PC-3 (cell line): ENCODE results near the gene SLAMF6.

ENCODE experiments used
- EZH2 ChIP-seq: fragments of 300-600 bp; sonication (generic); IDR thresholded peaks from one replicate; pipeline ENCODE4 v1.6.1; 2017; ENCODE audit warnings: antibody characterized with exemption, mild to moderate bottlenecking, low read length; ENCODE audit not compliant: unreplicated experiment
- EZH2phosphoT487 ChIP-seq: fragments of 300-600 bp; sonication (generic); IDR thresholded peaks from 2 replicates; pipeline ENCODE4 v1.6.1; 2018; ENCODE audit warnings: mild to moderate bottlenecking, antibody characterized with exemption, low read length, borderline replicate concordance
- TF ChIP-seq, protein P1 (sequence below): fragments of 300-600 bp; sonication (generic); conservative IDR thresholded peaks from 2 replicates; pipeline ENCODE4 v1.5.1; 2017; ENCODE audit warnings: antibody characterized with exemption, low read depth, mild to moderate bottlenecking, low read length

DNA sequence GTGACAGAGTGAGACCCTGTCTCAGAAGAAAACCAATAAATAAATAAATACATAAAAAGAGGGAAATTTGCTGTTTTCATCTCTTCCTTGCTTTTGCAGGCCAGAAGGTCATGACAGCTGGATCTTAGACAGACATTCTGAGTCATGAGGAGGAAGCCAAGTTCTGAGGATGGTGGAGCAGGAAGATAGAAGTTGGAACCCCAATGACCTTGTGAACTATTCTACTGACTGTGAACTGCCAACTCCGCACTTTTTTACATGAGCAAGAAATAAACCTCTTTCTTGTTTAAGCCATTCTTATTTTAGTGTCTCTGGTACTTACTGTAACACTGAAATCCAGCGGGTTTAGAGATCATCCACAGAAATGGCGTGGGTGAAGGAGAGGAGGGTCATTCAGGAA lies 47.8 kb upstream of the SLAMF6 start:
- TF ChIP-seq, protein P1, sequence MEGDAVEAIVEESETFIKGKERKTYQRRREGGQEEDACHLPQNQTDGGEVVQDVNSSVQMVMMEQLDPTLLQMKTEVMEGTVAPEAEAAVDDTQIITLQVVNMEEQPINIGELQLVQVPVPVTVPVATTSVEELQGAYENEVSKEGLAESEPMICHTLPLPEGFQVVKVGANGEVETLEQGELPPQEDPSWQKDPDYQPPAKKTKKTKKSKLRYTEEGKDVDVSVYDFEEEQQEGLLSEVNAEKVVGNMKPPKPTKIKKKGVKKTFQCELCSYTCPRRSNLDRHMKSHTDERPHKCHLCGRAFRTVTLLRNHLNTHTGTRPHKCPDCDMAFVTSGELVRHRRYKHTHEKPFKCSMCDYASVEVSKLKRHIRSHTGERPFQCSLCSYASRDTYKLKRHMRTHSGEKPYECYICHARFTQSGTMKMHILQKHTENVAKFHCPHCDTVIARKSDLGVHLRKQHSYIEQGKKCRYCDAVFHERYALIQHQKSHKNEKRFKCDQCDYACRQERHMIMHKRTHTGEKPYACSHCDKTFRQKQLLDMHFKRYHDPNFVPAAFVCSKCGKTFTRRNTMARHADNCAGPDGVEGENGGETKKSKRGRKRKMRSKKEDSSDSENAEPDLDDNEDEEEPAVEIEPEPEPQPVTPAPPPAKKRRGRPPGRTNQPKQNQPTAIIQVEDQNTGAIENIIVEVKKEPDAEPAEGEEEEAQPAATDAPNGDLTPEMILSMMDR: no peak
- TF ChIP-seq EZH2: no peak
- no peak for TF ChIP-seq EZH2phosphoT487
